ENCODE data around the gene GABRR1.

DNA sequence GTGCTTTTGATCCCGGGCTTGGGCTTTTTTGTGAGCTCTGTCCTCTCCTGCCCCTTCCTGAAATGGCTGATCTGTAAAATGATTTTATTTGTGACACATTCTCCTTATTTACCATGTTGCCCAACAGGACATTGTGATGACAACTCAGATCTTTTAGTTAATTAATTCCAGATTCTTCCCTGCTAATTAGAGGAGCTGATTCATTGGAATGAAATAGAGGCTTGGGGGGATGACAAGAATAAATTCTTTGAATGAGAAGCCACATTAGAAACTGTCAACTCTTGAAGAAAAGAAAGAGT lies 26.1 kb upstream of the GABRR1 start:
- TF ChIP-seq CTCF (IDR thresholded peaks at IDR 0.05; ENCODE audit: insufficient read depth, low read depth, low read length), result no peak
- TF ChIP-seq EZH2 (IDR thresholded peaks at IDR 0.05; ENCODE audit: insufficient read depth, low read length), result no peak

All from astrocyte (in vitro differentiated cells and primary cell).